MM.1S (cell line): Measurements from ENCODE around the gene A3GALT2.
"Not testable (repeated sequence)": the region's sequence is repeated elsewhere in the genome, so short reads cannot be mapped to it uniquely, and the experiment has no call there.

Experiments
- DNase-seq: peaks from one replicate; pipeline ENCODE4 v3.0.0-alpha.2; 2015
- H2AFZ ChIP-seq: fragments of 300-600 bp; sonication (generic); 2 replicates; pipeline ENCODE4 v1.6.0; 2016; ENCODE audit warnings: antibody characterized with exemption, low read length
- H3F3A ChIP-seq: fragments of 300-600 bp; sonication (generic); 2 replicates; pipeline ENCODE4 v1.6.1; 2016; ENCODE audit warnings: mild to moderate bottlenecking, antibody characterized with exemption, low read length, moderate library complexity, mixed read lengths; ENCODE audit not compliant: insufficient read depth
- H3K27ac ChIP-seq: fragments of 300-600 bp; sonication (generic); 2 replicates; pipeline ENCODE4 v1.5.1; 2016; ENCODE audit warnings: mild to moderate bottlenecking, low read length
- H3K27me3 ChIP-seq: fragments of 300-600 bp; sonication (generic); replicated peaks from 2 replicates; pipeline ENCODE4 v1.6.0; 2016; ENCODE audit warnings: low read length; ENCODE audit not compliant: insufficient read depth
- H3K36me3 ChIP-seq: fragments of 300-600 bp; sonication (generic); replicated peaks from 2 replicates; pipeline ENCODE4 v1.6.1; 2016; ENCODE audit warnings: mild to moderate bottlenecking, low read length, mixed read lengths; ENCODE audit not compliant: insufficient read depth
- H3K4me1 ChIP-seq: fragments of 300-600 bp; sonication (generic); 2 replicates; pipeline ENCODE4 v1.6.1; 2016; ENCODE audit warnings: low read length, mixed read lengths
- H3K4me2 ChIP-seq: fragments of 300-600 bp; sonication (generic); 2 replicates; pipeline ENCODE4 v1.6.0; 2016; ENCODE audit warnings: low read depth, low read length
- H3K4me3 ChIP-seq: fragments of 300-600 bp; sonication (generic); 2 replicates; pipeline ENCODE4 v1.5.1; 2016; ENCODE audit warnings: low read length, mixed read lengths
- H3K79me2 ChIP-seq: fragments of 300-600 bp; sonication (generic); 2 replicates; pipeline ENCODE4 v1.6.1; 2016; ENCODE audit warnings: mixed run types, low read length, mixed read lengths
- H3K9ac ChIP-seq: fragments of 300-600 bp; sonication (generic); 2 replicates; pipeline ENCODE4 v1.6.1; 2016; ENCODE audit warnings: low read length, mixed read lengths
- H3K9me2 ChIP-seq: fragments of 300-600 bp; sonication (generic); replicated peaks from 2 replicates; pipeline ENCODE4 v1.6.1; 2016; ENCODE audit warnings: mild to moderate bottlenecking, low read length, mixed read lengths; ENCODE audit not compliant: insufficient read depth
- H3K9me3 ChIP-seq: fragments of 300-600 bp; sonication (generic); replicated peaks from 2 replicates; pipeline ENCODE4 v1.6.1; 2016; ENCODE audit warnings: mild to moderate bottlenecking, low read length, mixed read lengths; ENCODE audit not compliant: insufficient read depth
- H4K20me1 ChIP-seq: fragments of 300-600 bp; sonication (generic); 2 replicates; pipeline ENCODE4 v1.6.1; 2016; ENCODE audit warnings: mild to moderate bottlenecking, low read length, moderate library complexity, mixed read lengths; ENCODE audit not compliant: insufficient read depth
- EZH2 ChIP-seq: fragments of 300-600 bp; sonication (generic); optimal IDR thresholded peaks from 2 replicates; pipeline ENCODE3; 2017; ENCODE audit warnings: low read depth, mild to moderate bottlenecking, antibody characterized with exemption, low read length, mixed read lengths
- EZH2phosphoT487 ChIP-seq: fragments of 300-600 bp; sonication (generic); IDR thresholded peaks from 2 replicates; pipeline ENCODE4 v1.6.1; 2018; ENCODE audit warnings: antibody characterized with exemption, low read length
- TF ChIP-seq, protein P1 (sequence below): fragments of 300-600 bp; sonication (generic); IDR thresholded peaks from 2 replicates; pipeline ENCODE4 v1.5.1; 2016; ENCODE audit warnings: antibody characterized with exemption, low read length, mixed read lengths

A3GALT2 gene

DNA sequence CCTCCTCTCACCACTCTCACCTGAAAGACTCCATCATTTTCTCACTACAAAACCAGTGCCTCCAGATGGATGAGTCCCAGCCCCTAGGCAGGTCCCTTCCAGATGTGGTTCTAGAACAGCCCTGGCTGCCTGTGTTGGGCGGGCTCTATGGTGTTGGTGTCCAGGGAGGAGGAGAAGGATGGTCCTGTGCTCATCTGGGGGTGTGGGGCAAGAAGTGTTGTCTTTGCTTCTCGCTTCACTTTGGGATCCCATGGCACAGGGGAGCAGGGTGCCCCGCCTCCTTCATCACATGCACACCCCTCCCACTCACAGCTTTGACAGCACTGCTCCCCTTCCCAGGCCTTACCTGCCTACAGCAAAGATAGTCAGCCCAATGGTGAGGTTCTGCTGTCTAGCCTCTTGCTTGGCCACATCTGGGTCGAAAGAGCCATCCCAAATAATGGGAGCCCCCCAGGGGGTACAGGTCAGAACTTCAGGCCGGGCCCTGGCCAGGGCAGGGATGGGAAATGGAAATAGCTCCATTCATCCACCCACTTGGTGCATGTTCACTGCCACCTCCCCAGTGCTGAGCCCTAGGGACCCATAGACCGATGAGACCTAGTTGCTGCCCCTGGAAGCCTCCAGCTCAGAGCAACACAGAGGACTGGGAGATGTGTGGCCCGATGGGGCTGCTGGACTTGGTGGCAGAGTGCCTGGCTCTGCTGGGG is 9.0 kb downstream of the A3GALT2 start:
- H3K9me3 ChIP-seq: no peaks in the 10 kb centered on the region
- no peaks in the 10 kb centered on the region for H3K27me3 ChIP-seq
- no peaks in the 10 kb centered on the region for H3K36me3 ChIP-seq
- no peaks in the 10 kb centered on the region for H3K79me2 ChIP-seq
- no peak overlapping the region for H3K27ac ChIP-seq
- no peaks in the 10 kb centered on the region for H4K20me1 ChIP-seq
- no peak overlapping the region for H3K4me2 ChIP-seq
- no peaks in the 10 kb centered on the region for H3K9me2 ChIP-seq
- no peak for DNase-seq
- H3K4me3 ChIP-seq: no peak overlapping the region
- no peak overlapping the region for H3K9ac ChIP-seq
- TF ChIP-seq, protein P1, sequence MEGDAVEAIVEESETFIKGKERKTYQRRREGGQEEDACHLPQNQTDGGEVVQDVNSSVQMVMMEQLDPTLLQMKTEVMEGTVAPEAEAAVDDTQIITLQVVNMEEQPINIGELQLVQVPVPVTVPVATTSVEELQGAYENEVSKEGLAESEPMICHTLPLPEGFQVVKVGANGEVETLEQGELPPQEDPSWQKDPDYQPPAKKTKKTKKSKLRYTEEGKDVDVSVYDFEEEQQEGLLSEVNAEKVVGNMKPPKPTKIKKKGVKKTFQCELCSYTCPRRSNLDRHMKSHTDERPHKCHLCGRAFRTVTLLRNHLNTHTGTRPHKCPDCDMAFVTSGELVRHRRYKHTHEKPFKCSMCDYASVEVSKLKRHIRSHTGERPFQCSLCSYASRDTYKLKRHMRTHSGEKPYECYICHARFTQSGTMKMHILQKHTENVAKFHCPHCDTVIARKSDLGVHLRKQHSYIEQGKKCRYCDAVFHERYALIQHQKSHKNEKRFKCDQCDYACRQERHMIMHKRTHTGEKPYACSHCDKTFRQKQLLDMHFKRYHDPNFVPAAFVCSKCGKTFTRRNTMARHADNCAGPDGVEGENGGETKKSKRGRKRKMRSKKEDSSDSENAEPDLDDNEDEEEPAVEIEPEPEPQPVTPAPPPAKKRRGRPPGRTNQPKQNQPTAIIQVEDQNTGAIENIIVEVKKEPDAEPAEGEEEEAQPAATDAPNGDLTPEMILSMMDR: no peak
- TF ChIP-seq EZH2phosphoT487: no peak
- no peak for TF ChIP-seq EZH2
- no peaks in the 10 kb centered on the region for H3K4me1 ChIP-seq
- H2AFZ ChIP-seq: no peak overlapping the region
- no peaks in the 10 kb centered on the region for H3F3A ChIP-seq

DNA sequence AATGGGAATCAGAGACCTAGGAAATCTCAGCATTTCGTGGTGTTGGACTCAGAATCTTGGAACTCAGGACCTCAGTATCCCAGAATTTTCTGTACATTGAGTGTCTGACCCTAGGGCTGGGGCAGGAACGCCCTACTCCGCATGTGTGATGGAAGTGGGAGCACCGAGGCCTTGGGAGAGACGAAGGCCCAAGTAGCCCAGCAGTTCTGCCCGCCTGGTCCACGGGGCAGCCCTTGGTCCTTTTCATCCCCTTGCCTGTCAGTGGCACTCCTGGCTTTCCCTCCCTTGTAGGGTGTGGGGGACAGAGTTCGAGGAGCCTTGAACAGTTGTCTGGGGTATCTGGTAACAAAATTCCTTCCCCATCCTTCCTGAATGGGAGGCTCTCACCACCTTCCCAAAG is 10.2 kb downstream of the A3GALT2 start:
- DNase-seq: no peak
- Histone ChIP-seq H3K9me2 (no peaks in the 10 kb centered on the region), H3K4me2 (no peak overlapping the region), H3K4me3 (no peak overlapping the region), H3F3A (no peaks in the 10 kb centered on the region), H3K27ac (no peak overlapping the region), H2AFZ (no peak overlapping the region), H3K79me2 (no peaks in the 10 kb centered on the region), H3K9me3 (no peaks in the 10 kb centered on the region), H4K20me1 (no peaks in the 10 kb centered on the region), H3K9ac (no peak overlapping the region), H3K27me3 (no peaks in the 10 kb centered on the region), H3K36me3 (no peaks in the 10 kb centered on the region), H3K4me1 (no peaks in the 10 kb centered on the region)
- no peak for TF ChIP-seq EZH2phosphoT487
- TF ChIP-seq EZH2: no peak
- TF ChIP-seq, protein P1: no peak

DNA sequence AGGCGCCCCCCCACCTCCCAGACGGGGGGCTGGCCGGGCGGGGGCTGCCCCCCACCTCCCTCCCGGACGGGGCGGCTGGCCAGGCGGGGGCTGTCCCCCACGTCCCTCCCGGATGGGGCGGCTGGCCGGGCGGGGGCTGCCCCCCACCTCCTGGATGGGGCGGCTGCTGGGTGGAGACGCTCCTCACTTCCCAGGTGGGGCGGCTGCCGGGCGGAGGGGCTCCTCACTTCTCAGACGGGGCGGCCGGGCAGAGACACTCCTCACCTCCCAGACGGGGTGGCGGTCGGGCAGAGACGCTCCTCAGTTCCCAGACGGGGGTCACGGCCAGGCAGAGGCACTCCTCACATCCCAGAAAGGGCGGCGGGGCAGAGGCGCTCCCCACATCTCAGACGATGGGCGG is 11.5 kb downstream of the A3GALT2 start:
- H3K9me3 ChIP-seq, H3K4me3 ChIP-seq, H2AFZ ChIP-seq, H3K4me1 ChIP-seq, H4K20me1 ChIP-seq, H3K27me3 ChIP-seq, H3K9me2 ChIP-seq, H3K79me2 ChIP-seq, H3K36me3 ChIP-seq, H3K9ac ChIP-seq, DNase-seq, H3K27ac ChIP-seq, H3F3A ChIP-seq, H3K4me2 ChIP-seq: not testable (repeated sequence)

DNA sequence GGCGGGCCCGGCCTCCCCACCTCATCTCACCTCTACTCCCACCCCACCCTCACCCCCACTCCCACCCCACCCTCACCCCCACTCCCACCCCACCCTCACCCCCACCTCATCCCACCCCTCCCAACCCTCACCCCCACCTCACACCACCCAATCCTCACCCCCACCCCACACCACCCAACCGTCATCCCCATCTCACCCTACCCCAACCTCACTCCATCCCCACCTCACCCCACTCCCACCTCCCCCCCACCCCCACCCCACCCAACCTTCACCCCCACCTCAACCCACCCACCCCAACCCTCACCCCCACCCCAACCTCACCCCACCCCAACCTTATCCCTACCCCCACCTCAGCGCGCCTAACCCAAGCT is 13.4 kb downstream of the A3GALT2 start:
- H3K27me3 ChIP-seq: no peaks in the 10 kb centered on the region
- H3K79me2 ChIP-seq: no peaks in the 10 kb centered on the region

More for the DNA sequence above, 13.4 kb downstream of the A3GALT2 start:
- H3F3A ChIP-seq: no peaks in the 10 kb centered on the region
- H3K27ac ChIP-seq: no peak overlapping the region
- no peak overlapping the region for H3K9ac ChIP-seq
- DNase-seq: no peak
- no peaks in the 10 kb centered on the region for H3K36me3 ChIP-seq
- H3K4me3 ChIP-seq: no peak overlapping the region
- no peaks in the 10 kb centered on the region for H3K9me3 ChIP-seq
- no peak overlapping the region for H3K4me2 ChIP-seq
- TF ChIP-seq EZH2 (no peak), EZH2phosphoT487 (no peak)
- TF ChIP-seq, protein P1: no peak
- no peaks in the 10 kb centered on the region for H3K4me1 ChIP-seq
- H4K20me1 ChIP-seq: no peaks in the 10 kb centered on the region
- no peak overlapping the region for H2AFZ ChIP-seq
- no peaks in the 10 kb centered on the region for H3K9me2 ChIP-seq
